Gastroesophageal sphincter (tissue), 3 donors: ENCODE data around the gene DPYD.

Experiments
- CTCF ChIP-seq, 4 experiments: fragments of 200-600 bp in 2 of 4; fragments of 450-650 bp in 2 of 4; sonication (generic) in 1 of 4; IDR thresholded peaks; one replicate each; pipeline ENCODE4 v1.5.1; 2017 to 2019; ENCODE audit warnings: antibody characterized with exemption in 4 of 4, mild to moderate bottlenecking in 2 of 4, moderate library complexity in 2 of 4
- EP300 ChIP-seq: sonication (generic); formaldehyde crosslinking; IDR thresholded peaks from one replicate; pipeline ENCODE4 v1.6.1; 2017; ENCODE audit warnings: antibody characterized with exemption, mild to moderate bottlenecking
- POLR2A ChIP-seq, 2 donors: fragments of 450-650 bp; IDR thresholded peaks; one replicate each; pipeline ENCODE4 v1.6.1; 2017; ENCODE audit warnings: antibody characterized with exemption in 2 of 2, mild to moderate bottlenecking in 2 of 2, moderate library complexity in 1 of 2
- POLR2AphosphoS5 ChIP-seq: sonication (generic); formaldehyde crosslinking; IDR thresholded peaks from one replicate; pipeline ENCODE4 v1.6.1; 2017; ENCODE audit warnings: antibody characterized with exemption

- TF ChIP-seq CTCF (IDR thresholded peaks at IDR 0.05) (no peak), EP300 (no peak), POLR2A (IDR thresholded peaks at IDR 0.05) (no peak), POLR2AphosphoS5 (no peak)
Observed at GRCh38 chr1:97934491-97934890, 13.7 kb upstream of the DPYD start.
